Dermis blood vessel endothelial cell (primary cell): ENCODE results near the gene CIZ1. TPM values are rescaled to one million over a fixed set of nuclear protein-coding genes. Genes with fewer than 3 reads are reported as not detected.

Source experiments
- DNase-seq: peaks from one replicate; pipeline ENCODE4 v3.0.0; 2010
- total RNA-seq: library from RNA; depleted of rRNA; stranded (reverse); fragments of >200 nt; gene quantifications from 2 replicates; pipeline ENCODE4 v1.2.3, GENCODE V29; 2014

The CIZ1 gene
- total RNA-seq, 1 donor from 2014 or later = 16.7 TPM

- DNase-seq = peak; percentile 74
Measured at GRCh38 chr9:128124873-128125579, 66.3 kb downstream of the CIZ1 start.

- no peak for DNase-seq
Measured at GRCh38 chr9:128124451-128124850, 66.9 kb downstream of the CIZ1 start.

- DNase-seq = no peak
Measured at GRCh38 chr9:128123451-128124080, 67.8 kb downstream of the CIZ1 start.

GRCh38 chr9:128122809-128123175 lies 68.6 kb downstream of the CIZ1 start:
- no peak for DNase-seq

- no peak for DNase-seq
Measured at GRCh38 chr9:128121924-128122808, 69.2 kb downstream of the CIZ1 start.

- DNase-seq = no peak
Measured at GRCh38 chr9:128121466-128121810, 69.9 kb downstream of the CIZ1 start.

- DNase-seq = no peak
Measured at GRCh38 chr9:128120741-128121465, 70.5 kb downstream of the CIZ1 start.

- no peak for DNase-seq
Measured at GRCh38 chr9:128120061-128120740, 71.2 kb downstream of the CIZ1 start.

- no peak for DNase-seq
Measured at GRCh38 chr9:128118971-128119665, 72.3 kb downstream of the CIZ1 start.

GRCh38 chr9:128118472-128118857 lies 72.9 kb downstream of the CIZ1 start:
- DNase-seq = no peak

- peak; percentile 94 for DNase-seq
Measured at GRCh38 chr9:128117613-128118471, 73.5 kb downstream of the CIZ1 start.

- DNase-seq = no peak
Measured at GRCh38 chr9:128116104-128117083, 75.0 kb downstream of the CIZ1 start.

Other genes starting within 250 kb of the CIZ1 start
- 8.3 and 34.4 TPM in 2 replicates for gene EEIG1, start 210.6 kb downstream of the CIZ1 start, total RNA-seq
- gene NAIF1, start 124.3 kb downstream of the CIZ1 start, total RNA-seq = 12.8 and 13.8 TPM in 2 replicates
- 34.1 and 64.7 TPM in 2 replicates for gene SLC25A25, start 123.3 kb downstream of the CIZ1 start, total RNA-seq
- 52.8 and 87.3 TPM in 2 replicates for gene PTGES2, start 63.8 kb downstream of the CIZ1 start, total RNA-seq
- gene LCN2, start 42.1 kb downstream of the CIZ1 start, total RNA-seq = 0.14 TPM in 1 of 2 replicates, not detected in the other
- 47.4 and 77.1 TPM in 2 replicates for gene BBLN, start 31.3 kb downstream of the CIZ1 start, total RNA-seq
- gene DNM1, start 11.8 kb upstream of the CIZ1 start, total RNA-seq = 0.17 and 0.33 TPM in 2 replicates
- 68.6 and 76.2 TPM in 2 replicates for gene GOLGA2, start 84.4 kb upstream of the CIZ1 start, total RNA-seq
- gene SWI5, start 84.7 kb upstream of the CIZ1 start, total RNA-seq = 26.9 and 29.1 TPM in 2 replicates
- 16.2 and 24.9 TPM in 2 replicates for gene TRUB2, start 130.9 kb upstream of the CIZ1 start, total RNA-seq
- gene COQ4, start 131.3 kb upstream of the CIZ1 start, total RNA-seq = 29.2 and 35.6 TPM in 2 replicates
- gene SLC27A4, start 149.0 kb upstream of the CIZ1 start, total RNA-seq = 34.5 and 38.8 TPM in 2 replicates
- gene URM1, start 179.8 kb upstream of the CIZ1 start, total RNA-seq = 64.8 and 97.7 TPM in 2 replicates
- 25.4 and 32.9 TPM in 2 replicates for gene CERCAM, start 229.3 kb upstream of the CIZ1 start, total RNA-seq